ENCODE measurements around the gene CYP11A1. TPM values are rescaled to one million over a fixed set of nuclear protein-coding genes. Genes with fewer than 3 reads are reported as not detected.

CYP11A1 gene
- total and polyA plus RNA-seq, 4 donors = 0.15 to 0.97 (median 0.69) TPM

- 78 to 84% methylated on average over 7 of the region's 7 CpGs for WGBS, 2 donors
- TF ChIP-seq, protein P1, sequence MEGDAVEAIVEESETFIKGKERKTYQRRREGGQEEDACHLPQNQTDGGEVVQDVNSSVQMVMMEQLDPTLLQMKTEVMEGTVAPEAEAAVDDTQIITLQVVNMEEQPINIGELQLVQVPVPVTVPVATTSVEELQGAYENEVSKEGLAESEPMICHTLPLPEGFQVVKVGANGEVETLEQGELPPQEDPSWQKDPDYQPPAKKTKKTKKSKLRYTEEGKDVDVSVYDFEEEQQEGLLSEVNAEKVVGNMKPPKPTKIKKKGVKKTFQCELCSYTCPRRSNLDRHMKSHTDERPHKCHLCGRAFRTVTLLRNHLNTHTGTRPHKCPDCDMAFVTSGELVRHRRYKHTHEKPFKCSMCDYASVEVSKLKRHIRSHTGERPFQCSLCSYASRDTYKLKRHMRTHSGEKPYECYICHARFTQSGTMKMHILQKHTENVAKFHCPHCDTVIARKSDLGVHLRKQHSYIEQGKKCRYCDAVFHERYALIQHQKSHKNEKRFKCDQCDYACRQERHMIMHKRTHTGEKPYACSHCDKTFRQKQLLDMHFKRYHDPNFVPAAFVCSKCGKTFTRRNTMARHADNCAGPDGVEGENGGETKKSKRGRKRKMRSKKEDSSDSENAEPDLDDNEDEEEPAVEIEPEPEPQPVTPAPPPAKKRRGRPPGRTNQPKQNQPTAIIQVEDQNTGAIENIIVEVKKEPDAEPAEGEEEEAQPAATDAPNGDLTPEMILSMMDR (IDR thresholded peaks at IDR 0.05; ENCODE audit: control extremely low read depth, extremely low read depth) = no peak
- ATAC-seq (ENCODE audit: insufficient read depth, low FRiP score) (no peak), DNase-seq (no peak)
- peaks cover 0 to 3% (median 0%) of the 10 kb centered on the region in 4 donors for H3K9me3 ChIP-seq (ENCODE audit: control insufficient read depth in 4 of 4, insufficient read depth in 3 of 4, low read length in 3 of 4)
- H3K36me3 ChIP-seq (ENCODE audit: control insufficient read depth in 4 of 4, insufficient read depth in 4 of 4, low read length in 4 of 4) = no peaks in the 10 kb centered on the region
- H3K27me3 ChIP-seq (ENCODE audit: control insufficient read depth in 3 of 3, insufficient read depth in 3 of 3, low read length in 2 of 3) = peaks cover 3 to 24% (median 13%) of the 10 kb centered on the region in 3 donors
- no peak overlapping the region for H3K27ac ChIP-seq (ENCODE audit: low read depth in 1 of 2, low read length in 1 of 2)
- H3K9ac ChIP-seq (ENCODE audit: insufficient read depth in 1 of 2, low read length in 2 of 2) = no peak overlapping the region
- H3K4me1 ChIP-seq (ENCODE audit: control insufficient read depth in 5 of 5, insufficient read depth in 5 of 5, low read length in 5 of 5) = peaks cover 0 to 28% (median 4%) of the 10 kb centered on the region in 5 donors
- no peak overlapping the region for H3K4me3 ChIP-seq
Observed at GRCh38 chr15:74305687-74306086, 61.8 kb downstream of the CYP11A1 start.

GRCh38 chr15:74304431-74304830, 63.0 kb downstream of the CYP11A1 start:
- H3K27ac ChIP-seq (ENCODE audit: low read depth in 1 of 2, low read length in 1 of 2) = no peak overlapping the region
- ATAC-seq (ENCODE audit: insufficient read depth, low FRiP score) (no peak), DNase-seq (peak; percentile 31 to 59 (median 44))
- WGBS, 2 donors = 50 to 65% methylated on average over 12 of the region's 12 CpGs
- no peak overlapping the region for H3K4me3 ChIP-seq
- peaks cover 0 to 28% (median 4%) of the 10 kb centered on the region in 5 donors for H3K4me1 ChIP-seq (ENCODE audit: control insufficient read depth in 5 of 5, insufficient read depth in 5 of 5, low read length in 5 of 5)
- H3K9ac ChIP-seq (ENCODE audit: insufficient read depth in 1 of 2, low read length in 2 of 2) = no peak overlapping the region
- peaks cover 0 to 6% (median 0%) of the 10 kb centered on the region in 4 donors for H3K9me3 ChIP-seq (ENCODE audit: control insufficient read depth in 4 of 4, insufficient read depth in 3 of 4, low read length in 3 of 4)
- H3K36me3 ChIP-seq (ENCODE audit: control insufficient read depth in 4 of 4, insufficient read depth in 4 of 4, low read length in 4 of 4) = no peaks in the 10 kb centered on the region
- peaks cover 3 to 33% (median 16%) of the 10 kb centered on the region in 3 donors for H3K27me3 ChIP-seq (ENCODE audit: control insufficient read depth in 3 of 3, insufficient read depth in 3 of 3, low read length in 2 of 3)
- TF ChIP-seq, protein P1 (IDR thresholded peaks at IDR 0.05; ENCODE audit: control extremely low read depth, extremely low read depth) = no peak

DNA sequence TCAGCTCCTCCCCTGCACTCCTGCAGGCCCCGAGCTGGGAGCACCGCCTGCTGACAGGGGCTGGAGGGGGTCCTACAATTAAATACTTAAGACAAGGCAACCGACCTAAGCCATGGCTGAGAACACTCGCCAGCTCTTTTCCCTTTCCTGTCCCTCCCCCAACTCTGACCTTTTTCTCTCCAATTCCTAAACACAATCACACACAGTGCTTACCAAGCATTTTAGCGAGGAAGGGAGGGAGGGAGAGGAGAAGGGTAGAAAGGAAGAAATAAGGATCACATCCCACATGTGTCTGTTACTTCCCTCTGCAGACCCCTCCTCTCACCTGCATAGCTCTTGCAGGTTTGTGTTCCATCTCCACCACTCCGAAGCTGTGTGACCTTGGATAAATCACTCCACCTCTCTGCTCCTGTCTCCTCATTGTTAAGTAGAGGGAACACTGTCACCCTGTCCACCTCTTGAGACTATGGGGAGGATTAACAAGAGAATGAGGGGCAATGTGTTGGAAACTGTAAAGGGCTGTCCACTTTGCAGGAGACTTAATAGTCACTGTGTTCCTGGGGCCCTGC, 63.6 kb downstream of the CYP11A1 start:
- Histone ChIP-seq H3K9me3 (ENCODE audit: control insufficient read depth in 4 of 4, insufficient read depth in 3 of 4, low read length in 3 of 4) (peaks cover 0 to 6% (median 0%) of the 10 kb centered on the region in 4 donors), H3K27me3 (ENCODE audit: control insufficient read depth in 3 of 3, insufficient read depth in 3 of 3, low read length in 2 of 3) (peaks cover 0 to 38% (median 16%) of the 10 kb centered on the region in 3 donors), H3K36me3 (ENCODE audit: control insufficient read depth in 4 of 4, insufficient read depth in 4 of 4, low read length in 4 of 4) (no peaks in the 10 kb centered on the region)

More for the DNA sequence above, 63.6 kb downstream of the CYP11A1 start:
- DNase-seq (peak in 2 of 3 donors; percentile 61 to 71), ATAC-seq (ENCODE audit: insufficient read depth, low FRiP score) (no peak)
- H3K4me3 ChIP-seq = no peak overlapping the region
- TF ChIP-seq, protein P1 (IDR thresholded peaks at IDR 0.05; ENCODE audit: control extremely low read depth, extremely low read depth) = no peak
- no peak overlapping the region for H3K27ac ChIP-seq (ENCODE audit: low read depth in 1 of 2, low read length in 1 of 2)
- no peak overlapping the region for H3K9ac ChIP-seq (ENCODE audit: insufficient read depth in 1 of 2, low read length in 2 of 2)
- 33 to 46% methylated on average over 6 of the region's 6 CpGs for WGBS, 2 donors
- peaks cover 0 to 27% (median 4%) of the 10 kb centered on the region in 5 donors for H3K4me1 ChIP-seq (ENCODE audit: control insufficient read depth in 5 of 5, insufficient read depth in 5 of 5, low read length in 5 of 5)
